Lung microvascular endothelial cell (primary cell): ENCODE data around the gene CD164L2. TPM values are rescaled to one million over a fixed set of nuclear protein-coding genes. Genes with fewer than 3 reads are reported as not detected.
A peak's percentile ranks its signal among the peaks of the same experiment; 100 is the strongest.

Experiments
- DNase-seq, 2 donors: peaks; one replicate each; pipeline versions ENCODE4 v3.0.0 to v3.0.0-alpha.2; 2010; ENCODE audit warnings: low read depth in 2 of 2
- total RNA-seq: library from RNA; depleted of rRNA; stranded (reverse); fragments of >200 nt; gene quantifications from 2 replicates; pipeline ENCODE4 v1.2.1, GENCODE V29; 2014

Gene CD164L2
- total RNA-seq, 1 donor from 2014 or later = not detected

DNA sequence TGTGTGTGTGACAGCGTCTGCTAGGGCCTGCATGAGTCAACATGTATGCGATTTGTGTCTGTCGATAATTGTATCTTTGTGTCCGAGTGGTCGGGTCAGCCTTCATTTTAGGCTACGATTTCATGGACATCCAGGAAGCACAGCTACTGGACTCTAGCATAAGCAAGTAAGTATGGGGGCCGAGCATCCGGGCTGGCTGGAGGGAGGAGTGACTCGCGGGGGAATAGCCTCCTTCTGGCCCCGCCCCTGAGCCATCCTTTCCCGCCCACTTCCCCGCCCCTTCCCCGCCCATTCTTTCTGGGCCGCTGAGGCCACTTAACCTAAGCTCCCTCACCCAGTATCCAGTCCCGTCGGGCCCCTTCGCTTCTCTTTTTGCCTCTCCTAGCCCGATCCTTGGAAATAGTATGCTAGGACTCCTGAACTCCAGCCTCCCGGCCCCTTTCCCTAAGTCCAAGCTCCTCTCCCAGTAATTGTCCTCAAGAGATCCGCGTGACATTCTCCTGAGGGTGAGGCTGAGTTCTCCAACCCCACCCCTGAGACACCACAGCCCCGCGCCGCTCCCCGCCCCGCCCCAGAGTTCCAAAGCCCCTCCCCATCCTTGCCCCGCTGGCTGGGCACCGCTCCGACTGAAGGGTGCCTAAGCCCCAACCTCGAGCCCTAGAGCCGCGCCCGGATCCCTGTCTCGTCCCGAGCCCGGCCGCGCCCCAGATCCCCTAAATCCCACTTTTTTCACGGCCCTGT lies 17.6 kb downstream of the CD164L2 start:
- peak; percentile 84 to 90 for DNase-seq

DNA sequence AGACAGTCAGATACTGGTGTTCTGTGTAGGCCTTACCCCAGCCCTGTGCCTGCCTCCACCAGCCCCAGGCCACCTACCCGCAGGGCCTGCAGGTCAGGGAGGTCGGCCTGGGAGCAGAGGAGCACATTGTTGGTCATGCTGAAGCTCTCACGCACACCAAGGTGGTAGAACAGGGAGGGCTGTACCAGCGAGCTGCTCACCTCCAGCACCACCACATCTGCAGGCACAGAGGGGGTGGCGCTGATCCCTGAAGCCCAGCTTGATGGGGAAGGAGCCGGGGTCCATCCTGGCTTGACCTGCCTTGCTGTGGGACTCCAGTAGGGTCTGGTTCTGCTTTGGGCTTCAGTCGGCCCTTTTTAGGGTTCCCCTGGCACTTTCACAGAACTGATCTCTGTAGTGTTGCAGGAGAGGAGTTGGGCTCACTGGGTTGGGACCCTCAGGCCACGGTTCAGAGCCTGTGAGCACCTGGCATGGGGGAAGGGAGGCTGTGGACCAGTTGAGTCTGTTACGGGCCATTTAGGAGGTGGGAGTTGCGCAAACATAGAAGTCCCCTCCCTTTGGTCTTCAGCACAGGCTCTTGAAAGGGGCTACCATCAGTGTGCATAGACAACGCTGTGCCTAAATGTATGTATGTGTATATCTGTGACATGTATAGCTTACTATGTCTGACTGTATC lies 18.3 kb downstream of the CD164L2 start:
- DNase-seq = no peak

DNA sequence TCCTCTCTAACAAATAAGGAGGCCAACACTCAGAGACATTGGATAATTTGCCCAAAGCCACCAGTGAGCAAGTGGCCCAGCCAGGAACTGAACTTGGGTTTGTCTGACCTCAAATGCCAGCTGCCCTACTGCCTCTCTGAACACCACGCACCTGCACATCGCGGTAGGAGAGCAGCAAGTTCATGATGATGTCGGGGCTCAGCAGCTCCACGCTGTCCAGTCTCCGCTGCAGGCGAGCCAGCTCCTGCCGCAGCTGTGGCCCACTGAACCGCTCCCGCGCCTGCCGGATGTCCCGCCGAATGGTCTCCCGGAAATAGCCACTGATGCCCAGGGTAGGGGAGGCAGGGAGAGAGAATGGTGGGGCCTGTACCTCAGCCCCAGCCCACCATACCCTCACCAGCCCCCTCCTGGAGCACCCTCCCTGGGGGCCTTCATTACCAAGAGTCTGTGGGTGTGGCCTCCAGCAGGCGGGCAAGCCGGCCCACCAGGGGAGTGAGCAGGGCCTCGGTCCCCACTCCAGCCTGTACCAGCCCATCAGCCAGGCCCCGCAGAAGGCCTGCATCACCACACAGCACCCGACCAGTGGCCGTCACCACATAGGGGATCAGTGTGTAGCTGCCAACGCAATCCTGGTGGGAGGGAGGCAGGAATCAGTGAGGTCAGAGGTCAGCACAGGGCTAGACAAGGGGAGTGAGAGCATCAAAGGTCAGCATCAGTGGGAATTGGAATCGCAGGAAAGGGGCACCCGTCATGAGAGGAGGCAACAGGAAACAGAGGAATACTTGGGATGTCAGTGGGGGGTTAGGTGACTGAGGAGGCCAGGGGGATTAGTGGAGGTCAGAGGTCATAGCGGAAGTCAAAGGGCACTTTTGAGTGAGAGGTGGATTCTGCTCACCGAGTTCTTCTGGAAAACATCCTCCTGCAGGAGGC lies 19.1 kb downstream of the CD164L2 start:
- no peak for DNase-seq

GRCh38 chr1:27361553-27361952 lies 21.6 kb downstream of the CD164L2 start:
- DNase-seq = no peak

GRCh38 chr1:27361044-27361402 lies 22.1 kb downstream of the CD164L2 start:
- no peak for DNase-seq

DNA sequence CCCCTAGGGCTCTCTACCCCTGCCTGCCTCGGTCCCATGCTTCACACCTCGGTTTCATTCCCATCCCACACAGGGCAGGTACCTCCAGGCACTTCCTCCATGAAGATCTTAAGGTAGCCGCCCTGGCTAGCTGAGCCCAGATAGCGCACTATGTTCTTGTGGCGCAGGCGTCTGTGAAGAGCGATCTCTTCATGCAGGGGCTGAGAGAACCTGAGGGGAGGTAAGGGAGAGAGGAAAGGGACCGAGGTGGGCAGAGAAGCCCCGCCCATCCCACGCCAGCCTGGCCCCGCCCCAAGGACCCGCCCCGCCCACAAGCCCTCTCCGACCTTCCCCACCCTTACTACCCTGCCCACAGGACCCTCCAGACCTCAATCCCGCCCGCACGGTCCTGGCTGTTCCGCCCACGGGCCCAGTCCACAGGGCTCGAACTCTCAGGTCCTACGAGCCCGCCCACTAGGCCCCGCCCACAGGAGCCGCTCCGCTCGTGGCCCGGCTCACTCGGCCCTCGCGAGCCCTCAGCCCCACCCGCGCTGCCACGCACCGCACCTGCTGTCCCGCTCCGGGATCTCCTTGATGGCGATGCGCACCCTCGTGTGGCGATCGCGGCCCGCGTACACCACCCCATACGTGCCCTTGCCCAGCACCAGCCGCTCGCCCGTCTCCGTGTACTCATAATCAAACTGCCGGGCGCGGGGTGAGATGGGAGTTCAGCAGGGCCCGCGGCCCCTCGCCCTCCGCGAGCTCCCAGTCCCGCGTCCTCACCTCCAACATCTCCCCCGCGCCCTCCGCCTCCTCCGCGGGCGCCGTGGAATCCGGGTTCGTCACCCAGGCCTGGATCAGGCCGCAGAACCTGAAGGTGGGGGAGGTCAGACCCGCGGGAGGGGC lies 22.7 kb downstream of the CD164L2 start:
- peak in 1 of 2 donors; percentile 19 for DNase-seq

- no peak for DNase-seq
Measured at GRCh38 chr1:27359822-27360158, 23.3 kb downstream of the CD164L2 start.

DNA sequence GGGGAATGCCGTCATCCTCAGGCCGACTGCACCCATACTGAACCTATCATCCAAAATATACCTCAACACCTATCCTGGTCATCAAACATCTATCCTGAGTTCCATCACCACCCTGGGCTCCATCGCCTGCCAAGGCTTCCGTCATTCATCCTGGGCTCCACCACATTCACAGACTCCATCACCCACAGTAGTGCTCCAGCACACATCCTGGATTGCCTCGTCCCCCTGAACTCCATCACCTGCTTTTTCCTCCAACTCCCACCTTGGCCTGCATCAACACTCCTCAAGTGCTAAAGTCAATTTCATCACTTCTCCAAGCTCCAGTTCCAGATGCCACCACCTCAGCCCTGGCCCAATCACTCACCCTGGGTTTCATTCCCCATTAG lies 24.2 kb downstream of the CD164L2 start:
- DNase-seq = no peak

- DNase-seq = no peak
Measured at GRCh38 chr1:27358038-27358927, 24.9 kb downstream of the CD164L2 start.

DNA sequence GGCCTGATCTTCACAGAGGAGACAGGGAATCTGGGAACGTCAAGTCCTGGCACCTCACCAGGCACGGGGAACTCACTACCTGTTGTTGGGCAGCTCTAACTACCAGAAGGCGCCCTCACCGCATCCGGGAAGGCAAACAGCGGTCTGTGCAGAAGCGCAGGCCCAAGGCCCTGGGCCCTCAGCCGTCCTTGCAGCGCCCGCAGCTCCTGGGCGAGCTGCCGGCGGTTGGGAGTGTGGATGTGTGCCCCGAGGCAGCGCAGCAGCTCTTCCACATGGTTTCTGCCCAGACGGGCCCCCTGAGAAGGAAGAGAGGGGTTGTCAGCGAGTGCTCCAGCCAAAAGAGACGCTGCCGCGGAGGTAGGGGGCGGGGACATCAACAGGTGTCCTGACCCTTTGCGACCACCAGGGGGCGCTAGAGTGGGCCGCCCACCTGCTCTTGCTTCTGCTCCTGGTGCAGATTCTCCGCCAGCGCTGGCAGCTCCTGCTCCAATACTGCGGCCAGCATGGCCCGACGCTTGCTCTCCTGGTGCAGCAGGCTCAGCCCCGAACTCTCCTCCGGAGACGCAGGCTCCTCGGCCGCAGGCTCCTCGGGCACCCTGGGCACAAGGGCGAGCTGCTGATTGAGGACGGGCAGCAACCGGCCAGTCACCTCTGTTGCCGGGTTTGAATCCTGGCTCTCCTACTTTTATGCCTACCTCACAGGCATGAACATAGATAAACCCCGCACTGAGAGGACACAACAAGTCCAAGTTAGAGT lies 25.7 kb downstream of the CD164L2 start:
- peak; percentile 57 to 78 for DNase-seq

GRCh38 chr1:27356619-27357280 lies 26.4 kb downstream of the CD164L2 start:
- DNase-seq = peak in 1 of 2 donors; percentile 21

DNA sequence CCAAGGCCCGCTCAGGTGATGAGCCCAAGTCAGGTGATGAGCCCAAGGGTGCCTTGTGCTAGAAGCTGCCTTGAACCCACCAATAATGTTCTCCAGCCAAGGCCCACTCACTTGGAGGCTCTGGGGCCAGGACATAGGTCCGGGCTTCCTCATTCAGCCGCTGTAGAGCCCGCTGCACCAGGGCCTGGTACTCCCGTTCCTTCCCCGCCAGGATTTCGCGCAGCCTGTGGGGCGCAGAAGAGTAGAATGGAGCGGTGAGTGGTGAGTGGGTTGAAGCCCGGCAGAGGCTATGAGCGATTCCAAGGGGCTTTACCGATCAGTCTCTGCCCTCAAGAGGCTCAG lies 26.9 kb downstream of the CD164L2 start:
- DNase-seq = no peak

GRCh38 chr1:27355683-27356082 lies 27.4 kb downstream of the CD164L2 start:
- DNase-seq = no peak

DNA sequence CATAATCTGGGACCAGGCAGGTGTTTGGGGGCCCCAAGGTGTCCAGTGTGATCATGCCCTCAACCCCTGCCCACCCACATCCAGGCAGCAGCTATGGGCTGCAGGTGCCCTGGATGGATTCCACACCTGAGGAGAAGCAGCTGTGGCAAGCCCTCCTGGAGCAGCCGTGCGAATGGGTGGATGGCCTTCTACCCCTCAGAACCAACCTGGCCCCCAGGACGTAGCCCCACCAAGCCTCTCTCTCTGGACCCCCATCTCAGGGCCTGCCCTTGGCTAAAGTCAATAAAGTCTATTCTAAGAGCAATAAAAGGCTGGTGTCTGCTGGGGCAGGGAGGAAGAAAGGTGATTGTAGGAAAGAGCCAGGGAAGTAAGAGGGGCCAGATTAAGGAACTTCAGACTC lies 29.5 kb downstream of the CD164L2 start:
- DNase-seq = no peak

- no peak for DNase-seq
Measured at GRCh38 chr1:27353166-27353565, 30.0 kb downstream of the CD164L2 start.

DNA sequence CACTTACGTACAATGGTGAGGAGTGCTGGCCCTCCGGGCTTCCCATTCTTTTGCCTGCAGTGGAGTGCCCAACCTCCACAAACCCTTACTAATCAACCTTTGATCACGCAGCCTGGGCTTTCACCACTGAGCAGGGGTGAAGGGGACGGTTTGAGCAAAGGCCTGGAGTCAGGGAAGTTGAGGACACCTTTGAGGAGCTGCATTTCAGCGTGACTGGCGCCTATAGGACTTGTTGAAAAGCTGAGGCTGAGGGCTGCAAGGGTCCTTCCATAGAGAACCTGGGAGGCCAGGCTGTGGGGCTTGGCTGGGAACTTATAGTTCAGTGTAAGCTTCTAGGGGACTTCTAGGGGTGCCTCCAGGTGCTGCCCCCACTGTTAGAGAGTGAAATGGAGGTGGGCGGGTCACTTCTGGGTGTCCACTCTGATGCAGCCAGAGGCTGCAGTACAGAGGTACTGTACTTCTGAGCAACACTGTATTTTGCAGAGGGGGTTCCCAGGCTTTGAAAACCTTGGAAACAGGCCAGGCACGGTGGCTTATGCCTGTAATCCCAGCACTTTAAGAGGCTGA lies 31.5 kb downstream of the CD164L2 start:
- no peak for DNase-seq

DNA sequence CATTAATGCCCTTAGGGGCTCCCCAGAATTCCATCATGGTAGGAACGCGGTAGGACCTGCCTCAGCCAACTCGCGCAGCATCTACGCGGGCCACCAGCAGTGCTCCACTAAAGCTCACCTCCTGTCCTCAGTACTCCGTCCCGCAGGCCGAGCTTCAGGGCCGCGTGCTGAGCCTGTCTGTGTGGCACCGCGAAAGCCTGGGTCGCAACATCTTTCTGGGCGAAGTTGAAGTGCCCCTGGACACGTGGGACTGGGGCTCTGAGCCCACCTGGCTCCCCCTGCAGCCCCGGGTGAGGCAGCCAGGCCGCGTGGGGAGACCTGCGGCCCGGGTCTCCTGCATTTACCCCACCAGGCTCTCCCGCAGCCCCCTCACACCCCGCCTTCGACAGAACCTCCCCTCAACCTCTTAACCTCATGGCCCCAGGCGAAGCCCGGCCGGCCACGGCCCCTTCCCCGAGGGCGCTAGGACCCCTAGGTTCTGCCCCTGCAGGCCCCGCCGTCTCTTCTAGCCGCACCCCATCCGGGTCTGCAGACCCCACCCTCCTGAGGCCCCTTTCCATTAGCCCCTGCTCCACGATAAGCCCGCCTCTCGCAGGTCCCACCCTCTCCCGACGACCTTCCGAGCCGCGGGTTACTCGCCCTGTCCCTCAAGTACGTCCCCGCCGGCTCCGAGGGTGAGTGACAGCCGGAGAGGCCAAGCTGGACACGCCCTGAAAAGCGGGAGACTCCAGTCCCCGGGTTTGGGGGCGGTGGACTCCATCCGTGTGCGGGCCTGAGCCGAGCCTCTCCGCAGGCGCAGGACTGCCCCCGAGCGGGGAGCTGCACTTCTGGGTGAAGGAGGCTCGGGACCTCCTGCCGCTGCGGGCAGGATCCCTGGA lies 32.2 kb downstream of the CD164L2 start:
- DNase-seq = peak in 1 of 2 donors; percentile 12
